Muscle layer of colon (tissue), 2 donors: Measurements from ENCODE around the gene SIGLEC6.
"Not testable (repeated sequence)": the region's sequence is repeated elsewhere in the genome, so short reads cannot be mapped to it uniquely, and the experiment has no call there.

ENCODE experiments used
- H3K27ac ChIP-seq: one replicate; pipeline ENCODE4 v1.7.0; 2013; ENCODE audit warnings: low read depth, mild to moderate bottlenecking, low read length, moderate library complexity
- H3K27me3 ChIP-seq, 2 donors: one replicate each; pipeline ENCODE4 v1.7.0; 2013; ENCODE audit warnings: low read length in 2 of 2, mild to moderate bottlenecking in 2 of 2; ENCODE audit not compliant: insufficient read depth in 2 of 2, control insufficient read depth in 1 of 2
- H3K36me3 ChIP-seq: one replicate; pipeline ENCODE4 v1.7.0; 2013; ENCODE audit warnings: mild to moderate bottlenecking, low read length; ENCODE audit not compliant: insufficient read depth
- H3K4me1 ChIP-seq: one replicate; pipeline ENCODE4 v1.7.0; 2013; ENCODE audit warnings: mild to moderate bottlenecking, low read length; ENCODE audit not compliant: insufficient read depth
- H3K4me3 ChIP-seq, 2 donors: one replicate each; pipeline ENCODE4 v1.7.0; 2013; ENCODE audit warnings: low read length in 2 of 2, low read depth in 1 of 2, mild to moderate bottlenecking in 1 of 2, moderate library complexity in 1 of 2
- H3K9ac ChIP-seq: one replicate; pipeline ENCODE4 v1.7.0; 2013; ENCODE audit warnings: low read length
- H3K9me3 ChIP-seq: one replicate; pipeline ENCODE4 v1.7.0; 2013; ENCODE audit warnings: mild to moderate bottlenecking, low read length
- donor health status: abdominal sarcoma.
- donor health status: Adenocarcinoma of cecum.

SIGLEC6 gene

GRCh38 chr19:51507192-51507591 lies 24.3 kb downstream of the SIGLEC6 start:
- Histone ChIP-seq H3K4me1 (no peaks in the 10 kb centered on the region), H3K9ac (no peak overlapping the region), H3K27ac (no peak overlapping the region), H3K9me3 (no peaks in the 10 kb centered on the region), H3K27me3 (peaks cover 0 to 9% of the 10 kb centered on the region in 2 donors), H3K4me3 (no peak overlapping the region), H3K36me3 (no peaks in the 10 kb centered on the region)

- H3K27me3 ChIP-seq: peaks cover 0 to 9% of the 10 kb centered on the region in 2 donors
Measured at GRCh38 chr19:51505904-51506303, 25.6 kb downstream of the SIGLEC6 start.

GRCh38 chr19:51503896-51504295 lies 27.6 kb downstream of the SIGLEC6 start:
- Histone ChIP-seq H3K4me3 (no peak overlapping the region), H3K9me3 (no peaks in the 10 kb centered on the region), H3K4me1 (no peaks in the 10 kb centered on the region), H3K27me3 (peaks cover 0 to 5% of the 10 kb centered on the region in 2 donors), H3K9ac (no peak overlapping the region), H3K36me3 (no peaks in the 10 kb centered on the region), H3K27ac (no peak overlapping the region)

More at GRCh38 chr19:51505904-51506303, 25.6 kb downstream of the SIGLEC6 start:
- Histone ChIP-seq H3K27ac (no peak overlapping the region), H3K9ac (no peak overlapping the region), H3K9me3 (no peaks in the 10 kb centered on the region), H3K4me3 (no peak overlapping the region), H3K36me3 (no peaks in the 10 kb centered on the region), H3K4me1 (no peaks in the 10 kb centered on the region)

GRCh38 chr19:51503286-51503817 lies 28.1 kb downstream of the SIGLEC6 start:
- no peaks in the 10 kb centered on the region for H3K4me1 ChIP-seq
- H3K27me3 ChIP-seq: no peaks in the 10 kb centered on the region
- H3K4me3 ChIP-seq: no peak overlapping the region
- H3K9me3 ChIP-seq: no peaks in the 10 kb centered on the region
- H3K36me3 ChIP-seq: no peaks in the 10 kb centered on the region
- no peak overlapping the region for H3K9ac ChIP-seq
- H3K27ac ChIP-seq: no peak overlapping the region

- Histone ChIP-seq H3K9ac (no peak within 1 kb of the TSS), H3K36me3 (no peaks in the 10 kb centered on the region), H3K27ac (no peak within 1 kb of the TSS), H3K27me3 (no peaks in the 10 kb centered on the region), H3K9me3 (no peaks in the 10 kb centered on the region), H3K4me1 (no peaks in the 10 kb centered on the region), H3K4me3 (no peak within 1 kb of the TSS)
Measured at GRCh38 chr19:51501594-51502263, 29.7 kb downstream of the SIGLEC6 start, which contains the start of gene SIGLEC12. Gene SIGLEC12, minus strand, starts transcription at chr19:51501800. Its CDS starts 67 bp downstream, at chr19:51501733.

GRCh38 chr19:51500931-51501330 lies 30.5 kb downstream of the SIGLEC6 start:
- H3K9ac ChIP-seq: not testable (repeated sequence)

GRCh38 chr19:51497666-51498065 lies 33.8 kb downstream of the SIGLEC6 start:
- Histone ChIP-seq H3K27me3 (no peaks in the 10 kb centered on the region), H3K4me1 (no peaks in the 10 kb centered on the region), H3K9ac (no peak overlapping the region), H3K27ac (no peak overlapping the region), H3K36me3 (no peaks in the 10 kb centered on the region), H3K4me3 (no peak overlapping the region), H3K9me3 (no peaks in the 10 kb centered on the region)

More at GRCh38 chr19:51500931-51501330, 30.5 kb downstream of the SIGLEC6 start:
- not testable (repeated sequence) for H3K27ac ChIP-seq, H3K4me3 ChIP-seq, H3K9me3 ChIP-seq, H3K27me3 ChIP-seq, H3K36me3 ChIP-seq, H3K4me1 ChIP-seq

GRCh38 chr19:51493776-51494175 lies 37.7 kb downstream of the SIGLEC6 start:
- Histone ChIP-seq H3K27me3 (no peaks in the 10 kb centered on the region), H3K4me3 (no peak overlapping the region), H3K27ac (no peak overlapping the region), H3K9ac (no peak overlapping the region), H3K4me1 (no peaks in the 10 kb centered on the region), H3K36me3 (no peaks in the 10 kb centered on the region), H3K9me3 (no peaks in the 10 kb centered on the region)

- Histone ChIP-seq H3K4me3 (no peak overlapping the region), H3K36me3 (no peaks in the 10 kb centered on the region), H3K4me1 (no peaks in the 10 kb centered on the region), H3K9ac (no peak overlapping the region), H3K27me3 (no peaks in the 10 kb centered on the region), H3K9me3 (no peaks in the 10 kb centered on the region), H3K27ac (no peak overlapping the region)
Measured at GRCh38 chr19:51491586-51491985, 39.9 kb downstream of the SIGLEC6 start.

GRCh38 chr19:51490676-51491075 lies 40.8 kb downstream of the SIGLEC6 start:
- Histone ChIP-seq H3K4me3 (no peak overlapping the region), H3K9ac (no peak overlapping the region), H3K4me1 (no peaks in the 10 kb centered on the region), H3K27me3 (no peaks in the 10 kb centered on the region), H3K27ac (no peak overlapping the region), H3K36me3 (no peaks in the 10 kb centered on the region), H3K9me3 (no peaks in the 10 kb centered on the region)

GRCh38 chr19:51489113-51489512 lies 42.4 kb downstream of the SIGLEC6 start:
- H3K27me3 ChIP-seq: no peaks in the 10 kb centered on the region
- no peaks in the 10 kb centered on the region for H3K9me3 ChIP-seq
- no peak overlapping the region for H3K27ac ChIP-seq
- no peak overlapping the region for H3K9ac ChIP-seq
- H3K4me3 ChIP-seq: no peak overlapping the region
- no peaks in the 10 kb centered on the region for H3K36me3 ChIP-seq
- H3K4me1 ChIP-seq: no peaks in the 10 kb centered on the region

GRCh38 chr19:51488491-51488890 lies 43.0 kb downstream of the SIGLEC6 start:
- H3K4me1 ChIP-seq: no peaks in the 10 kb centered on the region
- no peaks in the 10 kb centered on the region for H3K9me3 ChIP-seq
- no peaks in the 10 kb centered on the region for H3K36me3 ChIP-seq
- H3K27me3 ChIP-seq: no peaks in the 10 kb centered on the region
- no peak overlapping the region for H3K9ac ChIP-seq
- no peak overlapping the region for H3K4me3 ChIP-seq
- H3K27ac ChIP-seq: no peak overlapping the region
